GM23338 (cell line): ENCODE data around the gene TMEM139. TPM values are rescaled to one million over a fixed set of nuclear protein-coding genes. Genes with fewer than 3 reads are reported as not detected.
A peak's percentile ranks its signal among the peaks of the same experiment; 100 is the strongest.

Experiments
- ATAC-seq: fragments of 200-7000 bp; cut with Tn5 transposase; 3 replicates; pipeline ENCODE4 v1.9.1; 2020
- DNase-seq: peaks from one replicate; pipeline ENCODE4 v3.0.0-alpha.2; 2015; ENCODE audit warnings: low spot score
- H2AFZ ChIP-seq: fragments of 200-600 bp; sonication (generic); 2 replicates; pipeline ENCODE4 v1.8.0; 2016; ENCODE audit warnings: antibody characterized with exemption, mild to moderate bottlenecking, moderate library complexity
- H3F3A ChIP-seq: fragments of 200-600 bp; sonication (generic); replicated peaks from 2 replicates; pipeline ENCODE4 v1.8.0; 2017; ENCODE audit warnings: antibody characterized with exemption, mixed run types, low read depth
- H3K27ac ChIP-seq: fragments of 200-600 bp; sonication (generic); 2 replicates; pipeline ENCODE4 v1.6.1; 2016; ENCODE audit warnings: low read depth
- H3K27me3 ChIP-seq: fragments of 200-600 bp; sonication (generic); 2 replicates; pipeline ENCODE4 v1.8.0; 2016; ENCODE audit warnings: mild to moderate bottlenecking, mixed run types, moderate library complexity; ENCODE audit not compliant: insufficient read depth
- H3K36me3 ChIP-seq: fragments of 200-600 bp; sonication (generic); 2 replicates; pipeline ENCODE4 v1.8.0; 2016; ENCODE audit warnings: mild to moderate bottlenecking; ENCODE audit not compliant: insufficient read depth
- H3K4me1 ChIP-seq: fragments of 200-600 bp; sonication (generic); 2 replicates; pipeline ENCODE4 v1.8.0; 2016; ENCODE audit warnings: mild to moderate bottlenecking, moderate library complexity; ENCODE audit not compliant: insufficient read depth
- H3K4me2 ChIP-seq: fragments of 200-600 bp; sonication (generic); 2 replicates; pipeline ENCODE4 v1.7.1; 2017; ENCODE audit warnings: mixed run types
- H3K4me3 ChIP-seq: fragments of 200-600 bp; sonication (generic); 2 replicates; pipeline ENCODE4 v1.6.1; 2016; ENCODE audit warnings: mixed run types
- H3K79me2 ChIP-seq: fragments of 200-600 bp; sonication (generic); replicated peaks from 2 replicates; pipeline ENCODE4 v1.8.0; 2017; ENCODE audit warnings: mild to moderate bottlenecking; ENCODE audit not compliant: insufficient read depth
- H3K9me2 ChIP-seq: fragments of 200-600 bp; sonication (generic); 2 replicates; pipeline ENCODE4 v1.8.0; 2017; ENCODE audit not compliant: insufficient read depth
- H4K20me1 ChIP-seq: fragments of 200-600 bp; sonication (generic); replicated peaks from 2 replicates; pipeline ENCODE4 v1.8.0; 2017; ENCODE audit warnings: mild to moderate bottlenecking; ENCODE audit not compliant: insufficient read depth
- H3K27ac Mint-ChIP-seq: 2 replicates; pipeline ENCODE4 v1.8.0; 2020; ENCODE audit warnings: inconsistent platforms, mild to moderate bottlenecking, moderate library complexity, mixed read lengths
- H3K27me3 Mint-ChIP-seq: 3 replicates; pipeline ENCODE4 v1.8.0; 2022; ENCODE audit warnings: low read depth, mild to moderate bottlenecking, moderate library complexity, mixed read lengths, inconsistent platforms; ENCODE audit not compliant: insufficient read depth, poor library complexity
- H3K36me3 Mint-ChIP-seq: 3 replicates; pipeline ENCODE4 v1.8.0; 2021; ENCODE audit warnings: low read depth, mild to moderate bottlenecking, inconsistent platforms, moderate library complexity, mixed read lengths
- H3K4me1 Mint-ChIP-seq: 3 replicates; pipeline ENCODE4 v1.8.0; 2020; ENCODE audit warnings: mild to moderate bottlenecking, inconsistent platforms, mixed read lengths
- H3K4me3 Mint-ChIP-seq: 3 replicates; pipeline ENCODE4 v1.8.0; 2021; ENCODE audit warnings: moderate library complexity, mild to moderate bottlenecking, inconsistent platforms, mixed read lengths
- H3K9me3 Mint-ChIP-seq: 3 replicates; pipeline ENCODE4 v1.8.0; 2020; ENCODE audit warnings: moderate library complexity, mild to moderate bottlenecking, inconsistent platforms, mixed read lengths
- CREB1 ChIP-seq: fragments of 250-450 bp; sonication (Bioruptor Pico); IDR thresholded peaks from 2 replicates; pipeline ENCODE4 v1.5.0; 2020; ENCODE audit warnings: low read depth, mild to moderate bottlenecking, moderate library complexity
- EZH2 ChIP-seq: fragments of 200-600 bp; sonication (generic); IDR thresholded peaks from one replicate; pipeline ENCODE4 v1.8.0; 2017; ENCODE audit warnings: antibody characterized with exemption, mild to moderate bottlenecking, low read depth; ENCODE audit not compliant: unreplicated experiment
- EZH2phosphoT487 ChIP-seq: fragments of 200-600 bp; sonication (generic); IDR thresholded peaks from one replicate; pipeline ENCODE4 v1.8.1; 2018; ENCODE audit warnings: antibody characterized with exemption; ENCODE audit not compliant: unreplicated experiment
- JUNB ChIP-seq: IDR thresholded peaks from one replicate; pipeline ENCODE4 v1.6.1; 2016; ENCODE audit warnings: antibody characterized with exemption; ENCODE audit not compliant: unreplicated experiment
- NANOG ChIP-seq: IDR thresholded peaks from 2 replicates; pipeline ENCODE4 v1.6.1; 2016; ENCODE audit warnings: antibody characterized with exemption, borderline replicate concordance
- POLR2AphosphoS5 ChIP-seq: IDR thresholded peaks from 2 replicates; pipeline ENCODE4 v1.6.1; 2016; ENCODE audit warnings: antibody characterized with exemption, low read depth
- STAT1 ChIP-seq: IDR thresholded peaks from one replicate; pipeline ENCODE4 v1.6.1; 2016; ENCODE audit warnings: antibody characterized with exemption; ENCODE audit not compliant: unreplicated experiment
- ZNF114 ChIP-seq: fragments of 250-450 bp; sonication (Bioruptor Pico); IDR thresholded peaks from 2 replicates; pipeline ENCODE4 v1.5.0; 2020; ENCODE audit warnings: mild to moderate bottlenecking, moderate library complexity
- ZNF331 ChIP-seq: fragments of 250-450 bp; sonication (Bioruptor Pico); IDR thresholded peaks from 2 replicates; pipeline ENCODE4 v1.5.0; 2020; ENCODE audit warnings: low read depth, mild to moderate bottlenecking, moderate library complexity
- polyA plus RNA-seq: library from polyadenylated mRNA; unstranded; fragments of >200 nt; fragmentation: Nextera tagmentation; extraction: Ambion mirVana; gene quantifications from 2 replicates; pipeline ENCODE4 v1.2.1, GENCODE V29; 2016
- total RNA-seq: library from RNA; depleted of rRNA; stranded (reverse); fragments of >200 nt; shearing (Covaris generic); gene quantifications from 2 replicates; pipeline ENCODE4 v1.2.3, GENCODE V29; 2014
- TF ChIP-seq, protein P1 (sequence below), 2 experiments: fragments of 200-600 bp in 1 of 2; sonication (generic) in 1 of 2; conservative IDR thresholded peaks; 2 replicates each; pipeline versions ENCODE4 v1.5.1 to v1.6.1; 2016 to 2017; ENCODE audit warnings: antibody characterized with exemption in 2 of 2, low read depth in 2 of 2, mild to moderate bottlenecking in 2 of 2, moderate library complexity in 1 of 2
- TF ChIP-seq, protein P2 (sequence below): fragments of 250-450 bp; sonication (Bioruptor Pico); IDR thresholded peaks from 2 replicates; pipeline ENCODE4 v1.5.0; 2020; ENCODE audit warnings: mild to moderate bottlenecking, moderate library complexity
- TF ChIP-seq, protein P3 (sequence below): IDR thresholded peaks from 2 replicates; pipeline ENCODE4 v1.6.1; 2016; ENCODE audit warnings: antibody characterized with exemption
- TF ChIP-seq, protein P4 (sequence below): IDR thresholded peaks from one replicate; pipeline ENCODE4 v1.6.1; 2018; ENCODE audit warnings: antibody characterized with exemption; ENCODE audit not compliant: unreplicated experiment

The TMEM139 gene
- total and polyA plus RNA-seq, 2 experiments from 2014 or later: 3.3 to 3.6 TPM

DNA sequence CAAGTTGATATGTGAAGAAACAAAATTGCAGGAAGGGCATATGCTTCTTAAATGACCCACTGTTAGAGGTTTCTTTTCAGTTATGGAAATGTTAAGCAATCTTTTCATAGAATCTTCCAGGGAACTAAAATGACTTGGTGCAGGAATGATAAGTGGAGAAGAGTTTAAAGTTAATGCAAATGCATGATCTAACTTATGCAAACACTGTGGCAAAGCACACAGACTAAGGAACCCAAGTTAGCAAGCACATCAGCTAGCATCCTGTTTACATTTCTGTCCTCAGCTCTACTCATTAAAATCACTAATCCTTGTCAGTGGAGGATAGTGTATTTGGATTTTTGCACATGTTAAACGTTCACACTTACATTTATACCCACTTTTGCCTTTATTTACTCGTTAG, 40.5 kb downstream of the TMEM139 start:
- H4K20me1 ChIP-seq: no peaks in the 10 kb centered on the region
- peak overlapping the region; percentile 1; the same call in 1 of the 2 replicates for H2AFZ ChIP-seq
- H3K4me2 ChIP-seq: no peak overlapping the region; the same call in 1 of the 2 replicates
- no peaks in the 10 kb centered on the region for H3K9me2 ChIP-seq
- no peaks in the 10 kb centered on the region for H3K79me2 ChIP-seq
- H3K27me3 ChIP-seq: no peaks in the 10 kb centered on the region
- Mint-ChIP-seq H3K4me1 (peaks cover 27% of the 10 kb centered on the region), H3K27me3 (peaks cover 9% of the 10 kb centered on the region), H3K27ac (no peak overlapping the region), H3K4me3 (no peak overlapping the region; the same call in 2 of the 3 replicates), H3K9me3 (no peaks in the 10 kb centered on the region), H3K36me3 (no peaks in the 10 kb centered on the region; the same call in 2 of the 3 replicates)
- H3K36me3 ChIP-seq: no peaks in the 10 kb centered on the region
- no peak overlapping the region for H3K4me3 ChIP-seq
- no peak for ATAC-seq
- TF ChIP-seq ZNF114 (CRISPR knock-in tag) (no peak), JUNB (no peak), CREB1 (no peak), POLR2AphosphoS5 (no peak), EZH2phosphoT487 (no peak), ZNF331 (no peak), EZH2 (no peak), STAT1 (no peak), NANOG (no peak)
- TF ChIP-seq, protein P1, sequence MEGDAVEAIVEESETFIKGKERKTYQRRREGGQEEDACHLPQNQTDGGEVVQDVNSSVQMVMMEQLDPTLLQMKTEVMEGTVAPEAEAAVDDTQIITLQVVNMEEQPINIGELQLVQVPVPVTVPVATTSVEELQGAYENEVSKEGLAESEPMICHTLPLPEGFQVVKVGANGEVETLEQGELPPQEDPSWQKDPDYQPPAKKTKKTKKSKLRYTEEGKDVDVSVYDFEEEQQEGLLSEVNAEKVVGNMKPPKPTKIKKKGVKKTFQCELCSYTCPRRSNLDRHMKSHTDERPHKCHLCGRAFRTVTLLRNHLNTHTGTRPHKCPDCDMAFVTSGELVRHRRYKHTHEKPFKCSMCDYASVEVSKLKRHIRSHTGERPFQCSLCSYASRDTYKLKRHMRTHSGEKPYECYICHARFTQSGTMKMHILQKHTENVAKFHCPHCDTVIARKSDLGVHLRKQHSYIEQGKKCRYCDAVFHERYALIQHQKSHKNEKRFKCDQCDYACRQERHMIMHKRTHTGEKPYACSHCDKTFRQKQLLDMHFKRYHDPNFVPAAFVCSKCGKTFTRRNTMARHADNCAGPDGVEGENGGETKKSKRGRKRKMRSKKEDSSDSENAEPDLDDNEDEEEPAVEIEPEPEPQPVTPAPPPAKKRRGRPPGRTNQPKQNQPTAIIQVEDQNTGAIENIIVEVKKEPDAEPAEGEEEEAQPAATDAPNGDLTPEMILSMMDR (conservative IDR thresholded peaks at IDR 0.05; ENCODE audit: low read depth in 2 of 2): no peak
- TF ChIP-seq, protein P2, sequence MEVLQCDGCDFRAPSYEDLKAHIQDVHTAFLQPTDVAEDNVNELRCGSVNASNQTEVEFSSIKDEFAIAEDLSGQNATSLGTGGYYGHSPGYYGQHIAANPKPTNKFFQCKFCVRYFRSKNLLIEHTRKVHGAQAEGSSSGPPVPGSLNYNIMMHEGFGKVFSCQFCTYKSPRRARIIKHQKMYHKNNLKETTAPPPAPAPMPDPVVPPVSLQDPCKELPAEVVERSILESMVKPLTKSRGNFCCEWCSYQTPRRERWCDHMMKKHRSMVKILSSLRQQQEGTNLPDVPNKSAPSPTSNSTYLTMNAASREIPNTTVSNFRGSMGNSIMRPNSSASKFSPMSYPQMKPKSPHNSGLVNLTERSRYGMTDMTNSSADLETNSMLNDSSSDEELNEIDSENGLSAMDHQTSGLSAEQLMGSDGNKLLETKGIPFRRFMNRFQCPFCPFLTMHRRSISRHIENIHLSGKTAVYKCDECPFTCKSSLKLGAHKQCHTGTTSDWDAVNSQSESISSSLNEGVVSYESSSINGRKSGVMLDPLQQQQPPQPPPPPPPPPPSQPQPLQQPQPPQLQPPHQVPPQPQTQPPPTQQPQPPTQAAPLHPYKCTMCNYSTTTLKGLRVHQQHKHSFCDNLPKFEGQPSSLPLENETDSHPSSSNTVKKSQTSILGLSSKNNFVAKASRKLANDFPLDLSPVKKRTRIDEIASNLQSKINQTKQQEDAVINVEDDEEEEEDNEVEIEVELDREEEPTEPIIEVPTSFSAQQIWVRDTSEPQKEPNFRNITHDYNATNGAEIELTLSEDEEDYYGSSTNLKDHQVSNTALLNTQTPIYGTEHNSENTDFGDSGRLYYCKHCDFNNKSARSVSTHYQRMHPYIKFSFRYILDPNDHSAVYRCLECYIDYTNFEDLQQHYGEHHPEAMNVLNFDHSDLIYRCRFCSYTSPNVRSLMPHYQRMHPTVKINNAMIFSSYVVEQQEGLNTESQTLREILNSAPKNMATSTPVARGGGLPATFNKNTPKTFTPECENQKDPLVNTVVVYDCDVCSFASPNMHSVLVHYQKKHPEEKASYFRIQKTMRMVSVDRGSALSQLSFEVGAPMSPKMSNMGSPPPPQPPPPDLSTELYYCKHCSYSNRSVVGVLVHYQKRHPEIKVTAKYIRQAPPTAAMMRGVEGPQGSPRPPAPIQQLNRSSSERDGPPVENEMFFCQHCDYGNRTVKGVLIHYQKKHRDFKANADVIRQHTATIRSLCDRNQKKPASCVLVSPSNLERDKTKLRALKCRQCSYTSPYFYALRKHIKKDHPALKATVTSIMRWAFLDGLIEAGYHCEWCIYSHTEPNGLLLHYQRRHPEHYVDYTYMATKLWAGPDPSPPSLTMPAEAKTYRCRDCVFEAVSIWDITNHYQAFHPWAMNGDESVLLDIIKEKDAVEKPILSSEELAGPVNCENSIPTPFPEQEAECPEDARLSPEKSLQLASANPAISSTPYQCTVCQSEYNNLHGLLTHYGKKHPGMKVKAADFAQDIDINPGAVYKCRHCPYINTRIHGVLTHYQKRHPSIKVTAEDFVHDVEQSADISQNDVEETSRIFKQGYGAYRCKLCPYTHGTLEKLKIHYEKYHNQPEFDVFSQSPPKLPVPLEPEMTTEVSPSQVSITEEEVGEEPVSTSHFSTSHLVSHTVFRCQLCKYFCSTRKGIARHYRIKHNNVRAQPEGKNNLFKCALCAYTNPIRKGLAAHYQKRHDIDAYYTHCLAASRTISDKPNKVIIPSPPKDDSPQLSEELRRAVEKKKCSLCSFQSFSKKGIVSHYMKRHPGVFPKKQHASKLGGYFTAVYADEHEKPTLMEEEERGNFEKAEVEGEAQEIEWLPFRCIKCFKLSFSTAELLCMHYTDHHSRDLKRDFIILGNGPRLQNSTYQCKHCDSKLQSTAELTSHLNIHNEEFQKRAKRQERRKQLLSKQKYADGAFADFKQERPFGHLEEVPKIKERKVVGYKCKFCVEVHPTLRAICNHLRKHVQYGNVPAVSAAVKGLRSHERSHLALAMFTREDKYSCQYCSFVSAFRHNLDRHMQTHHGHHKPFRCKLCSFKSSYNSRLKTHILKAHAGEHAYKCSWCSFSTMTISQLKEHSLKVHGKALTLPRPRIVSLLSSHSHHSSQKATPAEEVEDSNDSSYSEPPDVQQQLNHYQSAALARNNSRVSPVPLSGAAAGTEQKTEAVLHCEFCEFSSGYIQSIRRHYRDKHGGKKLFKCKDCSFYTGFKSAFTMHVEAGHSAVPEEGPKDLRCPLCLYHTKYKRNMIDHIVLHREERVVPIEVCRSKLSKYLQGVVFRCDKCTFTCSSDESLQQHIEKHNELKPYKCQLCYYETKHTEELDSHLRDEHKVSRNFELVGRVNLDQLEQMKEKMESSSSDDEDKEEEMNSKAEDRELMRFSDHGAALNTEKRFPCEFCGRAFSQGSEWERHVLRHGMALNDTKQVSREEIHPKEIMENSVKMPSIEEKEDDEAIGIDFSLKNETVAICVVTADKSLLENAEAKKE (CRISPR knock-in tag): no peak
- TF ChIP-seq, protein P3, sequence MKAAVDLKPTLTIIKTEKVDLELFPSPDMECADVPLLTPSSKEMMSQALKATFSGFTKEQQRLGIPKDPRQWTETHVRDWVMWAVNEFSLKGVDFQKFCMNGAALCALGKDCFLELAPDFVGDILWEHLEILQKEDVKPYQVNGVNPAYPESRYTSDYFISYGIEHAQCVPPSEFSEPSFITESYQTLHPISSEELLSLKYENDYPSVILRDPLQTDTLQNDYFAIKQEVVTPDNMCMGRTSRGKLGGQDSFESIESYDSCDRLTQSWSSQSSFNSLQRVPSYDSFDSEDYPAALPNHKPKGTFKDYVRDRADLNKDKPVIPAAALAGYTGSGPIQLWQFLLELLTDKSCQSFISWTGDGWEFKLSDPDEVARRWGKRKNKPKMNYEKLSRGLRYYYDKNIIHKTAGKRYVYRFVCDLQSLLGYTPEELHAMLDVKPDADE: no peak
- TF ChIP-seq, protein P4, sequence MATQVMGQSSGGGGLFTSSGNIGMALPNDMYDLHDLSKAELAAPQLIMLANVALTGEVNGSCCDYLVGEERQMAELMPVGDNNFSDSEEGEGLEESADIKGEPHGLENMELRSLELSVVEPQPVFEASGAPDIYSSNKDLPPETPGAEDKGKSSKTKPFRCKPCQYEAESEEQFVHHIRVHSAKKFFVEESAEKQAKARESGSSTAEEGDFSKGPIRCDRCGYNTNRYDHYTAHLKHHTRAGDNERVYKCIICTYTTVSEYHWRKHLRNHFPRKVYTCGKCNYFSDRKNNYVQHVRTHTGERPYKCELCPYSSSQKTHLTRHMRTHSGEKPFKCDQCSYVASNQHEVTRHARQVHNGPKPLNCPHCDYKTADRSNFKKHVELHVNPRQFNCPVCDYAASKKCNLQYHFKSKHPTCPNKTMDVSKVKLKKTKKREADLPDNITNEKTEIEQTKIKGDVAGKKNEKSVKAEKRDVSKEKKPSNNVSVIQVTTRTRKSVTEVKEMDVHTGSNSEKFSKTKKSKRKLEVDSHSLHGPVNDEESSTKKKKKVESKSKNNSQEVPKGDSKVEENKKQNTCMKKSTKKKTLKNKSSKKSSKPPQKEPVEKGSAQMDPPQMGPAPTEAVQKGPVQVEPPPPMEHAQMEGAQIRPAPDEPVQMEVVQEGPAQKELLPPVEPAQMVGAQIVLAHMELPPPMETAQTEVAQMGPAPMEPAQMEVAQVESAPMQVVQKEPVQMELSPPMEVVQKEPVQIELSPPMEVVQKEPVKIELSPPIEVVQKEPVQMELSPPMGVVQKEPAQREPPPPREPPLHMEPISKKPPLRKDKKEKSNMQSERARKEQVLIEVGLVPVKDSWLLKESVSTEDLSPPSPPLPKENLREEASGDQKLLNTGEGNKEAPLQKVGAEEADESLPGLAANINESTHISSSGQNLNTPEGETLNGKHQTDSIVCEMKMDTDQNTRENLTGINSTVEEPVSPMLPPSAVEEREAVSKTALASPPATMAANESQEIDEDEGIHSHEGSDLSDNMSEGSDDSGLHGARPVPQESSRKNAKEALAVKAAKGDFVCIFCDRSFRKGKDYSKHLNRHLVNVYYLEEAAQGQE: no peak
- no peak for DNase-seq
- H3K4me1 ChIP-seq: peaks cover 24% of the 10 kb centered on the region
- H3F3A ChIP-seq: no peaks in the 10 kb centered on the region
- peak overlapping the region; percentile 8; the same call in 1 of the 2 replicates for H3K27ac ChIP-seq
